ENCODE results near the gene BRD9. TPM values are rescaled to one million over a fixed set of nuclear protein-coding genes. Genes with fewer than 3 reads are reported as not detected.
"Not testable (repeated sequence)": the region's sequence is repeated elsewhere in the genome, so short reads cannot be mapped to it uniquely, and the experiment has no call there.

The BRD9 gene
- total RNA-seq, 1 experiment from 2014 or later: 30.4 TPM

GRCh38 chr5:881551-881935, 11.1 kb downstream of the BRD9 start:
- no peak for DNase-seq (ENCODE audit: extremely low read depth, low read depth)

GRCh38 chr5:880816-881550, 11.6 kb downstream of the BRD9 start:
- no peak for DNase-seq (ENCODE audit: extremely low read depth, low read depth)

GRCh38 chr5:878677-879076, 13.9 kb downstream of the BRD9 start:
- not testable (repeated sequence) for DNase-seq (ENCODE audit: extremely low read depth, low read depth)

GRCh38 chr5:878125-878524, 14.5 kb downstream of the BRD9 start:
- no peak for DNase-seq (ENCODE audit: extremely low read depth, low read depth)

- no peak for DNase-seq (ENCODE audit: extremely low read depth, low read depth)
Measured at GRCh38 chr5:876398-877365, 15.9 kb downstream of the BRD9 start.

- DNase-seq (ENCODE audit: extremely low read depth, low read depth): no peak
Measured at GRCh38 chr5:875931-876330, 16.7 kb downstream of the BRD9 start.

GRCh38 chr5:873328-873727, 19.3 kb downstream of the BRD9 start:
- DNase-seq (ENCODE audit: extremely low read depth, low read depth): no peak

- DNase-seq (ENCODE audit: extremely low read depth, low read depth): no peak
Measured at GRCh38 chr5:872301-872700, 20.3 kb downstream of the BRD9 start.

- DNase-seq (ENCODE audit: extremely low read depth, low read depth): no peak
Measured at GRCh38 chr5:871596-872298, 20.9 kb downstream of the BRD9 start.

- DNase-seq (ENCODE audit: extremely low read depth, low read depth): no peak
Measured at GRCh38 chr5:870956-871355, 21.6 kb downstream of the BRD9 start.

GRCh38 chr5:868428-869135, 24.0 kb downstream of the BRD9 start:
- DNase-seq (ENCODE audit: extremely low read depth, low read depth): no peak

GRCh38 chr5:867300-867870, 25.2 kb downstream of the BRD9 start:
- no peak for DNase-seq (ENCODE audit: extremely low read depth, low read depth)

- no peak for DNase-seq (ENCODE audit: extremely low read depth, low read depth)
Measured at GRCh38 chr5:865771-866170, 26.8 kb downstream of the BRD9 start.

GRCh38 chr5:865168-865521, 27.5 kb downstream of the BRD9 start:
- no peak for DNase-seq (ENCODE audit: extremely low read depth, low read depth)

- no peak for DNase-seq (ENCODE audit: extremely low read depth, low read depth)
Measured at GRCh38 chr5:864492-865167, 28.0 kb downstream of the BRD9 start.

- DNase-seq (ENCODE audit: extremely low read depth, low read depth): no peak
Measured at GRCh38 chr5:863244-863805, 29.3 kb downstream of the BRD9 start.

- DNase-seq (ENCODE audit: extremely low read depth, low read depth): no peak
Measured at GRCh38 chr5:862367-863243, 30.0 kb downstream of the BRD9 start.

Measured in NCI-H460 (cell line).